ENCODE measurements around the gene TSPAN10. TPM values are rescaled to one million over a fixed set of nuclear protein-coding genes. Genes with fewer than 3 reads are reported as not detected.

Gene TSPAN10
- total and polyA plus RNA-seq, 2 of the 8 experiments (the other 6 are each of a cell fraction or from before 2014, with no cell fraction given): 0.99 to 1.1 TPM

DNA sequence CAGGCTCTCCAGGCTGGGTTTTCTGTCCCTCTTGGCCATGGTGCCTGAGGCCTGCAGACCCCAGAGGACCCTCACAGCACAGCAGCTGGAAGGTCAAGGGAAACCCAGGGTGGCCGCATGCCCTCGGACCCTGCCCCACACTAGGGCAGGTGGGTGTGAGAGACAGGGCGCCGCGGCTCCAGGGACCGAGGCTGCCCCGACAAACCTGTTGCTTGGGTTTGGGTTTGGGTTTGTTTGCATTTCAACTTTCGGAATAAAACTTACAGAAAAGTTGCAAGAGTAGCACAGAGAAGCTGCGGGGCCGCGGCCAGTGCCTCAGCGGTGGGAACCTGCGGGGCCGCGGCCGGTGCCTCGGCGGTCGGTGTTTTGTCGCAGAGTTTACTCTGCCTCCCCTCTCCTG, 54.6 kb downstream of the TSPAN10 start:
- no peaks in the 10 kb centered on the region for H3K27me3 ChIP-seq (replicated peaks in 1 of 4; ENCODE audit: control insufficient read depth in 3 of 4, extremely low read depth in 1 of 4, insufficient read depth in 3 of 4, low read length in 3 of 4)
- TF ChIP-seq NRF1 (IDR thresholded peaks at IDR 0.05; ENCODE audit: low read depth, low read length) (no peak), BACH1 (IDR thresholded peaks at IDR 0.05; ENCODE audit: low read length) (no peak), SIRT6 (IDR thresholded peaks at IDR 0.05; ENCODE audit: low read length) (no peak), MAFK (IDR thresholded peaks at IDR 0.05; ENCODE audit: low read depth, low read length) (no peak), TEAD4 (IDR thresholded peaks at IDR 0.05; ENCODE audit: low read depth, low read length) (no peak), EP300 (IDR thresholded peaks at IDR 0.05; ENCODE audit: borderline replicate concordance in 1 of 2, low read depth in 2 of 2, low read length in 2 of 2) (no peak), JUN (IDR thresholded peaks at IDR 0.05; ENCODE audit: low read depth, low read length) (no peak), CBX8 (IDR thresholded peaks at IDR 0.05; ENCODE audit: borderline replicate concordance, low read depth, low read length) (no peak), EZH2 (IDR thresholded peaks at IDR 0.05; ENCODE audit: low read depth, low read length, severe bottlenecking) (no peak)
- H4K20me1 ChIP-seq (replicated peaks in 1 of 2; ENCODE audit: control insufficient read depth in 1 of 2, insufficient read depth in 2 of 2, low read length in 2 of 2): peaks cover 3 to 18% of the 10 kb centered on the region in 2 experiments
- H4K5ac ChIP-seq (ENCODE audit: insufficient read length, low read depth, low read length): no peak overlapping the region
- ChIA-PET POLR2A (ENCODE audit: partially characterized antibody) (interaction anchor here (1.0 to 28.4 kb wide), 3 partner anchors 9 to 18 kb away, joined by 3 to 436 read pairs (median 100); partner anchors contain the start of genes ARL16, HGS, MRPL12 and SLC25A10), CTCF (ENCODE audit: partially characterized antibody) (interaction anchor here (1.3 to 1.4 kb wide), 2 partner anchors 10 to 16 kb away, joined by 4 to 5 read pairs; no protein-coding TSS in a partner anchor)
- 97% methylated on average over 19 of the region's 20 CpGs; no CpG with 5 or more reads in 1 of the 2 experiments for WGBS, 2 experiments (ENCODE audit: extremely low coverage in 1 of 2, insufficient coverage in 1 of 2, insufficient read length in 1 of 2, insufficient replicate concordance in 2 of 2, low coverage in 1 of 2, low lambda C conversion rate in 2 of 2, missing lambda C conversion rate in 1 of 2)
- H3K79me2 ChIP-seq (ENCODE audit: control insufficient read depth in 1 of 2, insufficient read depth in 2 of 2, low read length in 2 of 2): no peaks in the 10 kb centered on the region
- no peaks in the 10 kb centered on the region for H3K9me3 ChIP-seq (ENCODE audit: insufficient read depth in 2 of 2, low read depth in 1 of 2, low read length in 1 of 2)
- H3K9ac ChIP-seq (replicated peaks in 1 of 4; ENCODE audit: extremely low read depth in 1 of 4, low read depth in 3 of 4, low read length in 3 of 4): no peak overlapping the region
- H2BK120ac ChIP-seq (replicated peaks; ENCODE audit: low read depth, low read length): no peak overlapping the region
- no peaks in the 10 kb centered on the region for H3K4me1 ChIP-seq (replicated peaks in 1 of 4; ENCODE audit: control insufficient read depth in 3 of 4, insufficient read depth in 4 of 4, low read length in 3 of 4)
- H3K27ac ChIP-seq (ENCODE audit: low read depth, low read length): no peak overlapping the region
- H3K4ac ChIP-seq (replicated peaks; ENCODE audit: insufficient read length, low read depth, low read length): no peak overlapping the region
- FAIRE-seq (no peak), DNase-seq (ENCODE audit: low read depth in 1 of 2, low spot score in 2 of 2) (no peak)
- H2AK5ac ChIP-seq (ENCODE audit: low read depth, low read length): no peak overlapping the region
- no peaks in the 10 kb centered on the region for H3K23me2 ChIP-seq (ENCODE audit: low read depth, low read length)
- H2BK12ac ChIP-seq (ENCODE audit: low read depth, low read length): no peak overlapping the region
- no peak overlapping the region for H2BK20ac ChIP-seq (ENCODE audit: low read length)
- no peak overlapping the region for H3K56ac ChIP-seq (replicated peaks; ENCODE audit: insufficient read length, low read depth, low read length)
- no peak overlapping the region for H2BK5ac ChIP-seq (ENCODE audit: low read depth, low read length)
- no peak overlapping the region for H3K4me2 ChIP-seq (ENCODE audit: insufficient read depth in 1 of 2, low read depth in 2 of 2, low read length in 2 of 2)
- no peak overlapping the region for H2BK15ac ChIP-seq (ENCODE audit: low read length)
- no peak overlapping the region for H4K8ac ChIP-seq (ENCODE audit: extremely low read depth, insufficient read depth, low read length)
- H2AFZ ChIP-seq (ENCODE audit: low read length): no peak overlapping the region
- H3K18ac ChIP-seq (ENCODE audit: extremely low read depth, low read length): no peak overlapping the region
- peaks cover 2% of the 10 kb centered on the region; the same call in 1 of the 2 replicates for H3K79me1 ChIP-seq (ENCODE audit: low read depth, low read length)
- no peak overlapping the region for H3K23ac ChIP-seq (ENCODE audit: insufficient read length)
- no peak overlapping the region for H3K4me3 ChIP-seq (ENCODE audit: extremely low read depth in 1 of 4, insufficient read depth in 2 of 4, low read depth in 3 of 4, low read length in 4 of 4)
- H3K14ac ChIP-seq (ENCODE audit: insufficient read length): no peak overlapping the region
- H4K91ac ChIP-seq (replicated peaks; ENCODE audit: insufficient read length, low read length): no peak overlapping the region
- H3K36me3 ChIP-seq (ENCODE audit: control insufficient read depth in 2 of 4, insufficient read depth in 4 of 4, low read length in 3 of 4): peaks cover 2 to 66% (median 31%) of the 10 kb centered on the region in 4 experiments; a peak in 6 of 8 replicates

Measured in H1 (cell line).